GM06990 (cell line): ENCODE data around the gene DMPK.

Experiments used
- DNase-seq: peaks from one replicate; pipeline ENCODE4 v3.0.0-alpha.2; 2011; ENCODE audit not compliant: insufficient read length; ENCODE audit errors: extremely low read depth
- H3K27me3 ChIP-seq: replicated peaks from 2 replicates; pipeline ENCODE4 v1.6.0; 2011; ENCODE audit warnings: low read length; ENCODE audit not compliant: control insufficient read depth, insufficient read depth
- H3K36me3 ChIP-seq: 2 replicates; pipeline ENCODE4 v1.5.1; 2011; ENCODE audit warnings: low read length; ENCODE audit not compliant: control insufficient read depth, insufficient read depth
- H3K4me3 ChIP-seq: replicated peaks from 2 replicates; pipeline ENCODE4 v1.5.1; 2011; ENCODE audit warnings: low read depth, mild to moderate bottlenecking, control low read depth, low read length
- CTCF ChIP-seq: IDR thresholded peaks from 2 replicates; pipeline ENCODE4 v1.5.1; 2011; ENCODE audit warnings: low read length, control low read depth, mild to moderate bottlenecking, inconsistent platforms; ENCODE audit not compliant: insufficient read depth, poor library complexity, severe bottlenecking

The DMPK gene

GRCh38 chr19:45781214-45782161, 802 bp downstream of the DMPK start:
- no peaks in the 10 kb centered on the region for H3K27me3 ChIP-seq
- H3K4me3 ChIP-seq, result no peak overlapping the region
- no peak for TF ChIP-seq CTCF
- no peak for DNase-seq
- H3K36me3 ChIP-seq, result peaks cover 21% of the 10 kb centered on the region

GRCh38 chr19:45780448-45781213, 1.7 kb downstream of the DMPK start:
- no peak for TF ChIP-seq CTCF
- Histone ChIP-seq H3K27me3 (no peaks in the 10 kb centered on the region), H3K4me3 (no peak overlapping the region), H3K36me3 (peaks cover 18% of the 10 kb centered on the region)
- DNase-seq, result no peak

- Histone ChIP-seq H3K27me3 (no peaks in the 10 kb centered on the region), H3K36me3 (peaks cover 18% of the 10 kb centered on the region), H3K4me3 (no peak overlapping the region)
- DNase-seq, result no peak
- no peak for TF ChIP-seq CTCF
These were observed 2.2 kb downstream of the DMPK start for GRCh38 chr19:45780146-45780447.

GRCh38 chr19:45779231-45780145, 2.8 kb downstream of the DMPK start:
- H3K36me3 ChIP-seq, result peaks cover 18% of the 10 kb centered on the region
- peak; percentile 84 for TF ChIP-seq CTCF
- H3K4me3 ChIP-seq, result peak overlapping the region; percentile 50
- H3K27me3 ChIP-seq, result no peaks in the 10 kb centered on the region
- DNase-seq, result peak; percentile 95

- peaks cover 15% of the 10 kb centered on the region for H3K36me3 ChIP-seq
- H3K4me3 ChIP-seq, result no peak overlapping the region
- no peak for TF ChIP-seq CTCF
- DNase-seq, result no peak
- H3K27me3 ChIP-seq, result no peaks in the 10 kb centered on the region
These were observed 4.2 kb downstream of the DMPK start for GRCh38 chr19:45778010-45778661.
